HG02884 (cell line): ENCODE results near the gene KIF4A.
"Not testable (repeated sequence)": the region's sequence is repeated elsewhere in the genome, so short reads cannot be mapped to it uniquely, and the experiment has no call there.

Source experiments
- ATAC-seq: cut with Tn5 transposase; IDR thresholded peaks from one replicate; pipeline ENCODE4 v1.9.1; 2021; ENCODE audit warnings: mild to moderate bottlenecking, moderate library complexity; ENCODE audit not compliant: unreplicated experiment

Gene KIF4A

DNA sequence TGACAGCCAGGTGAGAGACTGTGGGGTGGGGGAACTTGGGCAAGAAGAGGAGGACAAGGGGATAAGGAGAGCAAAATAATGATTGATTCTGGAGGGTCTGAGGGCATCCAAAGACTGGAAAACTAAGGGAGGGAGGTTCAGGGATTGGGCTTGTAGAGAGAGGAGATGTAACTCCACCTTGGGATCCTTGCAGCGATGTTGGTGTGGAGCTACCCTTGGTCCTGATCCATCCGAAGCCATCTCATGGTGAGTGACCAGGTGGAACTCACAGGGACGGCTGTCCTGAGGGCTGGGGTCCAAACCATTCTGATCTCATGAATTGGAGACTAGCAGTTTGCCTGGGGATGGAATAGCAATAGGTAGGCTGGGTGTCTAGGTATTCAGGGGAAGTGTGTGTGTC lies 9.3 kb upstream of the KIF4A start:
- no peak for ATAC-seq

DNA sequence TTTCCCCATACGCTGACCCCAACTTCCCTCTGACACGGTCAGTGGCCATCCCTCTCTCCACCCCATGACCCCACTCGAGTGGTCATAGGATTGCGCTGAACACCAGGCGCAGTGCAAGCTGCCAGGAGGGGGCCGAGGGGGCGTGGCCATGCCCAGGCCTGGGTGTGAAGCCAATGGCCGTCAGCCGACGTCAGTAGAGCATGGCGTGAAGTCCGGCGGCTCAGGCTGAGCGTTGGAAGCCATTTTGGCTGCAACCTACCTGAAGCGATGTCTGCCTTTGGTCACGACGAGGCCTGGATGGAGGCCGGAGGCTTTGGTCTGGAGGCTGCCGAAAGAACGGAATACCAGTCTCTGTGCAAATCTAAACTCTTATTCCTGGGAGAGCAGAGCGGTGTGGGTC lies 8.0 kb upstream of the KIF4A start, which contains the start of gene RAB41:
RAB41 (plus strand) TSS at position 222 of the 400 bp plus-strand sequence; CDS start at position 268, 46 bp downstream.
- ATAC-seq = no peak

DNA sequence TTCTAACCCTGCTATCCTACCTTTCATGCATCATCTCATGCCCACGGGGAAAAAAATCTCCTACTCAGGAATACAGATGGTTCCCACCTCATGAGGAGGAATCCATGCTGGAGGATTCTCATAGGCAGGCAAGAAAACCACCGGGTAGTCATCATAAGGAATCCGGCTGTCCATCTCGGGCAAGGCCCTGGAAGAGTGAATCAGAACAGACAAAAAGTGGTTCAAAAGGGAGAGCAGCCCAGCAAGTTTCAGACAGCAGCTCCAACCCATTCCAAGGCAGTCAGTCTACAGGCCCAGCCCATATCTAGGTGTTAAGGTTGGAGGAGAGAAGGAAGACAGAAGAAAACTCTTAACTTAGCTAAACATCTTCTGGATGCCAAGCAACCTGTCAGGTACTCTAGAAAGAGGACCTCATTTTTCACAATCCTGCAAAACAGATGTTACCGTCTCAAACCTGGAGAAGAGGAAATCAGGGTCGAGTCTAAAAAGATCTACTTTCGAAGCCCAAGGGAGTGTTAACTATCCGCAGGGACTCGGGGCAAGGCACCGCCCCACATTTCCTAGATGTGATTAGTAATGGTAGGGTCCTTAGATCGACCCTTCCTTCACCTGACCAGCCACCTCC lies 624 bp upstream of the KIF4A start:
- no peak for ATAC-seq

DNA sequence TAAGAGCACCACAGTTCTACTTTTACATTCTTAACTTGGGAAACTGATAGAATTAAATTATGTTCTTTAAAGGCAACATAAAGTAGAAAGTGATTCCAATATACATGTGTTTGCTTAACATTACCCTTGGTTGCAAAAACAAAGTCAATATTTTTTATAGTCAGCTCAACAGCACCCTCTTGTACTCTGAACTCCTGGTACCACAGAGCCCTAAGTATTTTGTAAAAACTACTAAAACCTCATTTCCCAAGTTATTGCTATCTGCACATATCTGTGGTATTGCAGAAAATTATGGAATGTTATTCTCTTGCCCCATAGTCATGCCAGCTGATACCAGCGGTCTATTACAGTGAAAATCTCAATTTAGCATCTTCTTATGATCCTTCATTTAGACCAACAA lies 2.9 kb downstream of the KIF4A start:
- ATAC-seq = no peak

DNA sequence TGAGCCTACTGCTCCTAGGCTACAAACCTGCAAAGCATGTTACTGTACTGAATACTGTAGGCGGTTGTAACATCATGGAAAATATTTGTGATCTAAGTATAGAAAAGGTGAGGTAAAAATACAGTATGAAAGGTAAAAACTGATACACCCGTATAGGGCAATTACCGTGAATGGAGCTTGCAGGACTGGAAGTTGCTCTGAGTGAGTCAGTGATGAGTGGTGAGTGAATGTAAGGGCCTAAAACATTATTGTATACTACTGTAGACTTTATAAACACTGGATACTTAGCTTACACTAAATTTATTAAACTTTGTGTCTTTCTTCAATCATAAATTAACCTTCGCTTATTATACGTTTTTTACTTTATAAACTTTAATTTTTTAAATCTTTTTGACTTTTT lies 3.7 kb downstream of the KIF4A start:
- no peak for ATAC-seq

DNA sequence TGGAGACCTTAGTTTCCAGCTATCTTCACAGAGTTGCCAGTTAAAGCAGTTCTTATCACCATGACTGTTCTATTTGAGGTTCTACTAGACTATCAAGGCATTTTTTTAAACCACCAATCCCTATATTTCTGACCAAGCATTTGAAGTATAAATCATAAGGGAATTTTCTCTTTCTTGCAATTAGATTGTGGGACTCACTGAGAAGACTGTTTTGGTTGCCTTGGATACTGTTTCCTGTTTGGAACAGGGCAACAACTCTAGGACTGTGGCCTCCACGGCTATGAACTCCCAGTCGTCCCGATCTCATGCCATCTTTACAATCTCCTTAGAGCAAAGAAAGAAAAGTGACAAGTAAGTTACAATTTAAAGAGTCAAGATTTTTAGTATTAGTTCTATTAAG lies 11.8 kb downstream of the KIF4A start:
- ATAC-seq = no peak

DNA sequence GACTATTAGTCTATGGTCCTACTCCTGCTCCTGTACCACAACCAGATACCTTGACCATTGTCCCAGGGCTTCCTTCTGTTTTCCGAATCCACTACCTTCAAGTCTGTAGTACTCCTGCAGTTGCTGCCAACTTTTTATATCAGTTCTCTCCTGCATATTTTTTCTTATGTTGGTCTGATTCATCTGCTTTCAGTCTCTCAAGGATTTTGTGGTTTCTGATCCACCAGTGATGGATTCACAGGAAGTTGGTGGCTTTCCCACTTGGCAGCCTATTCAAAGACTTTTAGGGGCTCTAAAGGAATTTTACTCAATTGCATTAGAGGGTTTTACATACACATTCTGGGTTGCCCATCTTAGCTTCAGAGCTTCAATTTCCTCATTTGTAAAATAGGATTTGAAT lies 23.6 kb downstream of the KIF4A start:
- ATAC-seq = no peak

DNA sequence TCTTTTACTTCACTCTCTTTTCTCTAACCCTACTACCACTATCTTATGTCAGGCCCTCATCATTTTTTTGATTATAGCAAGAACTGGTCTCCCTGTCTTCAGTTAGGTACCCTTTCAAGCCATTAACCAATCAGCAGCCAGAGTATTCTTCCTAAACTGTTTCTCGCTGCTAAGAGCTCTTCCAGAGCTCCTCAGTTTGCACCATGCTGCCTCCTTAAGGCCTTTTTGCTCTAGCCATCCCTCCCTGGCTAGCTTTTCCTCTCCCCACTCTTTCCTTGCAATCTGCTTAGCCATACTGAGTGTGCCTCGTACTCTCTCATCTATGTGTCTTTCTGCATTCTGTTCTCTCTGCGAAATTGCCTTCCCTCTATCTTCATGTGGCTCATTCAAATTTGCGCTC lies 32.9 kb downstream of the KIF4A start:
- no peak for ATAC-seq

DNA sequence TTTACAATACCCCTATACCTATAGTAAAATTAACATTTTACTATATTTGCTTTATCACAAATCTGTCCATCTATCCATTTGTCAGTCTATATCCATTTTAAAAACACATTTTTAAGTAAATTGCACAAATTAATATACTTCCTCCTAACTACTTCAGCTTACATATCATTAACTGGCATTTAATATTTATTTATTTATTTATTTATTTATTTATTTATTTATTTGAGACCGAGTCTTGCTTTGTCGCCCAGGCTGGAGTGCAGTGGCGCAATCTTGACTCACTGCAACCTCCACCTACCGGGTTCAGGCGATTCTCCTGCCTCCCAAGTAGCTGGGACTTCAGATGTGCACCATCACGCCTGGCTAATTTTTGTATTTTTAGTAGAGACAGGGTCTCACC lies 33.7 kb downstream of the KIF4A start:
- not testable (repeated sequence) for ATAC-seq

DNA sequence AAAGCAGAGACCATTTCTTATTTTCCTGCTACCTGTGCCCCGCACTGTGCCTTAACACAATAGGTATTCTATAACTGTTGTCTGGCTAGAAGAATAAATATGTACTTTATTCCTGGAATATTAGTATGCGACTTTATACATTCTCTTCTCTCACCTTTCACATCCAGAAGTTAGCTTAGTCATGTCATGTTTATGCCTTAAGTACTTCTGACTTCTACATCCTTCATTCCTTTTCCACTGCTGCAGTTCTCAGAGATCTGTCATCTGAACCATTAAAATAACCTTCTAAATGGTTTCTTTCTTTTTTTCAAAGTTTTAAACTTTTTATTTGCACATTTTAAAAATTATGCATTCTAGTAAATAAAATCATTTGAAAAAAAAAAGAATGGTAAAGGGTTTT lies 34.4 kb downstream of the KIF4A start:
- ATAC-seq = no peak

DNA sequence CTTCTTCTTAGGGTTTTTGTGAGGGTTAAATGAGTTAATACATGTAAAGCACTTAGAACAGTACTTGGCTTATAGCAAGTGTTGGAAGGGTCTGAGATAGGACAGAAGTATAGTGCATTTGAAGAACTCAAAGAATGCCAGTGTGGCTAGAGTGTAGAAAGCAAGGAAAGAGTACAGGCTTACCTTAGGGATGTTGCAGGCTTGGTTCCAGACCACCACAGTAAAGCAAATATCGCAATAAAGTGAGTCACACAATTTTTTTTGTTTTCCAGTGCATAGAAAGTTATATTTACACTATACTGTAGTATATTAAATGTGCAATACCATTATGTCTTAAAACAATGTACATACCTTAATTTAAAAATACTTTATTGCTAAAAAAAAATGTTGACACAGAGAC lies 41.3 kb downstream of the KIF4A start:
- no peak for ATAC-seq

DNA sequence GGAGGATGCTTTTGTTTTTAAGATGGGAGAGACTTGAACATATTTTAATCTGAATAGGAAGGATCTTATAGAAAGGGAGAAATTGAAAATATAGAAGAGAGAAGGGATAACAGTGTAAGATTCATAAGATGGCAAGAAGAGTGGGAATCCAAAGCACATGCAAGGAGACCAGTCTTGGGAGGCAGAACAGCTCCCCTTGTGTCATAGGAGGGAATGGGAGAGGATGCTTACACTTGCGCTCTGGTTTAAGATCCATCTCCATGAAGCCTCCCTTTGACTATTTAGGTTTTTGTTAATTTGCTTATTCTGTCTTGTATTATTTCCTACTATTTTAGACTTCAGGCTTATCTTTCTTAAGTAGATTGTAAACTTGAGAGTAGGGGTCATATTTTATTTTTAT lies 42.7 kb downstream of the KIF4A start:
- ATAC-seq = no peak

DNA sequence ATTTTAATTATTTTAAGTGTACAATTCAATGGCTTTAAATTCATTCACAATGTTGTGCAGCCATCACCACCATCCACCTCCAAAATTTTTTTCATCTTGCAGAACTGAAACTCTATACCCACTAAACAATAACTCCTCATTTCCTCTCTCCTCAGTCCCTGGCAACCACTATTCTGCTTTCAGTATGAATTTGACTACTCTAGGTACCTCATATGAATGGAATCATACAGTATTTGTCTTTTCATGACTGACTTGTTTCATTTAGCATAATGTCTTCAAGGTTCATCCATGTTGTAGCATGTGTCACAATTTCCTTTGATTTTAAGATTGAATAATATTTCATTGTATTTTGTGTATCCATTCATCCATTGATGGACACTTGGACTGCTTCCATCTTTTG lies 46.9 kb downstream of the KIF4A start:
- ATAC-seq = peak; percentile 100

DNA sequence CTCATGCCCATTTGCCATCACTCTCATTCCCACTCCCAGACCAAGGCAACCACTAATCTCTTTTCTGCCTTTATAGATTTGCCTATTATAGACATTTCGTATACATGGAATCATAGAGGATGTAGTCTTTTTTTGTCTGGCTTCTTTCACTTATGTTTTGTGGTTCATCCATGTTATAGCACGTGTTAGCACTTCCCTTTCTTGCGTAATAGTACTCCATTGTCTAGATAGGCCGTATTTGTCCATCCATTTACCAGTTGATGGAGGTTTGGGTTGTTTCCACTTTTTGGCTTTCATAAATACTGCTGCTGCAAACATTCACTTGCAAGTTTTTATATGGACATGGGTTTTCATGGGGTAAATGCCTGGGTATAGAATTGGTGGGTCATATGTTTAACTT lies 48.4 kb downstream of the KIF4A start:
- ATAC-seq = no peak

DNA sequence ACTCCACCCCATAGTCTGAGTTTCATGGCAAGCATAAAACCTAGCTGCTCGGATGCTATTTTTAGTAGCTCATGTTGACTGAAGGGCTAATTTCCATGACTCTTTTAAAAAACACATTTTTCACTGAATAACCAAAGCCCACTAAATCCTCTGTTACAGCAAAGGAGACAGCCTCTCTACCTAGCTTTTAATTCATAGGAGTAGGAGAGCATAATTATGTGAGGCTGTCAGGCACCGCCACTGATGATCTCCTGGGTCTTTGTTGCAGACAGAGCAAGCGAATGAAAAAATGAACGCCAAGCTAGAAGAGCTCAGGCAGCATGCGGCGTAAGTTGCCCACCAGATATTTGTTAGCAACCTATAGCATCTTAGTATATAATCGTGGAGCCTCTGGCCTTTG lies 53.5 kb downstream of the KIF4A start:
- ATAC-seq = no peak

DNA sequence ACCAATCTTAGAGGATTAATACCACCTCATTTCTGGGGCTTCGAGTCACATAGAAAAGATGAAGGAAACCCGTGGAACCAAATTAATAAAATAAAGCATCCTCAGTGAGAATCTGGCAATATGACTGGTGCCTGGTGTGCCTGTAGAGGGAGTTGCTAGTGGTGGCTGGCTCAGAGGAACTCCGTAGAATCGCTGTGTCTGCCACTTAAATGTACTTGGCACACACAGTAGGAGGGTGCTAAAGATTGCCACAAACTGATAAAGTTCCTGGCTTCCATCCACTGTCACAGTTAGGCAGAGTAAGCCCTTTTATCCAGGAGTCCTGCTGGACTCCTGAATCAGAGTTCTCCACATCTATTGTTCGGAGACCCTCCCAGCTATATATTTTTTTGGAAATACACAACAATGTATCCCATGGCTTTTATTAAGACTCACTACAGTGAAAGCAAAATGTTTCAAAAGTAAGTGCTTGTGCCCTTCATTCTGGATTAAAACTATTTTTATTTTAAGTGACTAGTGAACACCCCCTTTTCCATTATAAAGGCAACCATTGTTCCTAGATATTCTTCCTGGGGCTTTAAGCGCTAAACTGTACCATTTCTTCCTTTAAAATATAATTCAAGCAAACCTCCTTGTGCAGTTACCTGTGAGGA lies 56.6 kb downstream of the KIF4A start:
- no peak for ATAC-seq

DNA sequence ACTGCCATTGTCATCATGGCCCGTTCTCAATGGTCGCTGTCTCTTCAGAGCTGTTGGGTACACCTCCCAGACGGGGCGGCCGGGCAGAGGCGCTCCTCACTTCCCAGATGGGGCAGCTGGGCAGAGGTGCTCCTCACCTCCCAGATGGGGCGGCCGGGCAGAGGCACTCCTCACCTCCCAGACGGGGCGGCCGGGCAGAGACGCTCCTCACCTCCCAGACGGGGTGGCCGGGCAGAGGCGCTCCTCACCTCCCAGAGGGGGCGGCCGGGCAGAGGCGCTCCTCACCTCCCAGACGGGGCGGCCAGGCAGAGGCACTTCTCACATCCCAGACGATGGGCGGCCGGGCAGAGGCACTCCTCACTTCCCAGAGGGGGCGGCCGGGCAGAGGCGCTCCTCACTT lies 58.9 kb downstream of the KIF4A start:
- ATAC-seq = not testable (repeated sequence)

DNA sequence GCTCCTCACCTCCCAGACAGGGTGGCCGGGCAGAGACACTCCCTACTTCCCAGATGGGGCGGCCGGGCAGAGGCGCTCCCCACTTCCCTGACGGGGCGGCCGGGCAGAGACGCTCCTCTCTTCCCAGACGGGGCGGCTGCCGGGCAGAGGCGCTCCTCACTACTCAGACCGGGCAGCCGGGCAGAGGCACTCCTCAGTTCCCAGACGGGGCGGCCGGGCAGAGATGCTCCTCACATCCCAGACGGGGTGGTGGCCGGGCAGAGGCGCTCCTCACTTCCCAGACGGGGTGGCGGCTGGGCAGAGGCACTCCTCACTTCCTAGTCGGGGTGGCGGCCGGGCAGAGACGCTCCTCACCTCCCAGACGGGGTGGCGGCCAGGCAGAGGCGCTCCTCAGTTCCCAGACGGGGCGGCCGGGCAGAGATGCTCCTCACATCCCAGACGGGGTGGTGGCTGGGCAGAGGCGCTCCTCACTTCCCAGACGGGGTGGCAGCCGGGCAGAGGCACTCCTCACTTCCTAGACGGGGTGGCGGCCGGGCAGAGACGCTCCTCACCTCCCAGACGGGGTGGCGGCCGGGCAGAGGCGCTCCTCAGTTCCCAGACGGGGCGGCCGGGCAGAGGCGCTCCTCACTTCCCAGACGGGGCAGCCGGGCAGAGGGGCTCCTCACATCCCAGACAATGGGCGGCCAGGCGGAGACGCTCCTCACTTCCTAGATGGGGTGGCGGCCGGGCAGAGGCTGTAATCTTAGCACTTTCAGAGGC lies 59.6 kb downstream of the KIF4A start:
- ATAC-seq = not testable (repeated sequence)

DNA sequence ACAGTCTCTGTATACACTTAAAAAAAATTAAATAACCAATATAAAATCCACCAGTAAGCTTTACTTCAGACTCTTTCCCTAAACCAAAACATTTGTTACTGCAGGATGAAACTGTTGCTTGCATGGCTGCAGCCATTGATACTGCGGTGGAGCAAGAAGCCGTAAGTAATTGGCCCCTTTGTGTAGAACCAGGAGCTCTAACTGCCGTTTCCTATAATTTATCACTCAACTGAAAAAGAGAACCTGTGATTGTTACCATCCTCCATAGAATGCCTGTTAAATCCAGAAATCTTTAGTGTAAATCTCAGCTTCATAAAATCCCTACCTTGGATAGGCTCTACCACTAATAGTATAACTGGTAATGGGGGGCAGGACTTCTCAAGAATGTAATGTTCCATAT lies 62.6 kb downstream of the KIF4A start:
- no peak for ATAC-seq

DNA sequence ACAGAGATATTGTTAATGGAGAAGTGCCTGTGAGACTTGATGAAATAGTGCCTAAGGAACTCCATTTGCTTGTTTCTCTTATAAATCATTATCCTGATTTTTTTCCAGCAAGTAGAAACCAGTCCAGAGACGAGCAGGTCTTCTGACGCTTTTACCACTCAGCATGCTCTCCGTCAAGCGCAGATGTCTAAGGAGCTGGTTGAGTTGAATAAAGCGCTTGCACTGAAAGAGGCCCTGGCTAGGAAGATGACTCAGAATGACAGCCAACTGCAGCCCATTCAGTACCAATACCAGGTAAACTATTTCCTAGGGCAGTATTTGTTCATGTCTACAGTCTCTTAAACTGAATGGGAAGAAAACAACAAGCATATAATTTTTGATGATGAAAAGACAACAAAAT lies 63.6 kb downstream of the KIF4A start:
- no peak for ATAC-seq

DNA sequence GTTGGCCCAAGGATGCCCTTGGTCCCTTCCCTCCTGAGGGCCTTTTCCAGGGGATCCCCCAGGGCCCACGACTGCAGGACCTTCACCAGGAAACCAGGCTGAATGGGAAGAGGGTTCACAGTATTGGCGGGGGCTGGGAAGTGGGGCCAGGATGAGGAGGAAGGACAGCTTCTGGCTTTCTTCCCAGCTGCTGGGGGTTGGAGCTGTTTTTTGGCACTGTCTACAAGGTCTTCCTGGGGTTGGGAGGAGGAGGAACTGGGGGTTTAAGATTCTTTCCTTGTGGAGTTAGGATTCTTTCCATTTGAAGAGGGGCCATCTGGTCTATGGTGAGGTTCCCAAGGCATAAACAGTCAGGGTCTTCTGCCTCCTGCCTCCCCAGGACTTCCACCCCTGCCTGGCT lies 64.8 kb downstream of the KIF4A start:
- no peak for ATAC-seq

DNA sequence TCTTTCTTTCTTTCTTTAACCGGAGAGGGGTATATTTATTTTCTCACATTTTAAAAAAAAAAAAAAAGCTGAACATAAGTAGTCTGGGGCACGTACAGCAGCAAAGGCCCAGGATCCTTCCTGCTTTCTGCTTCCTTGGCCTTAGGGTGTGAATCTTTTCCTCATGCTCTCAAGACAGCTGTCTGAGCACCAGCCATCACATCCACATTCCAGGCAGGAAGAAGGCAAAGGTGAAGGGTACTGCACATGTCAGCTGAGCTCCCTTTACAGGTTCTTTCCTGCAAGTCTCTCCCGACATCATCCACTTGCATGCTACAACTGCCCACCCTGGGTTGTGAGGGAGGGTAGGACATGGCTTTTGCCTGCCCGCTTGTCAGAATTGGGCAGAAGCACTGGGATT lies 69.6 kb downstream of the KIF4A start:
- no peak for ATAC-seq
